HG02642 (cell line): Measurements from ENCODE around the gene ZSCAN5A.
"Not testable (repeated sequence)": the region's sequence is repeated elsewhere in the genome, so short reads cannot be mapped to it uniquely, and the experiment has no call there.

Experiments used
- ATAC-seq: cut with Tn5 transposase; IDR thresholded peaks from one replicate; pipeline ENCODE4 v1.9.1; 2021; ENCODE audit warnings: mild to moderate bottlenecking; ENCODE audit not compliant: unreplicated experiment, poor library complexity

The ZSCAN5A gene

GRCh38 chr19:56282809-56283208, 31.8 kb downstream of the ZSCAN5A start:
- no peak for ATAC-seq

- ATAC-seq = no peak
Measured at GRCh38 chr19:56273563-56274117, 41.0 kb downstream of the ZSCAN5A start.

GRCh38 chr19:56272161-56272798, 42.4 kb downstream of the ZSCAN5A start, which contains the start of gene EDDM13:
TSS of gene EDDM13 (plus strand) at chr19:56272748. CDS start at chr19:56272835, 87 bp downstream.
- no peak for ATAC-seq

- no peak for ATAC-seq
Measured at GRCh38 chr19:56271151-56271550, 43.5 kb downstream of the ZSCAN5A start.

GRCh38 chr19:56270676-56271075, 44.0 kb downstream of the ZSCAN5A start:
- ATAC-seq = no peak

GRCh38 chr19:56269348-56269747, 45.3 kb downstream of the ZSCAN5A start:
- ATAC-seq = no peak

DNA sequence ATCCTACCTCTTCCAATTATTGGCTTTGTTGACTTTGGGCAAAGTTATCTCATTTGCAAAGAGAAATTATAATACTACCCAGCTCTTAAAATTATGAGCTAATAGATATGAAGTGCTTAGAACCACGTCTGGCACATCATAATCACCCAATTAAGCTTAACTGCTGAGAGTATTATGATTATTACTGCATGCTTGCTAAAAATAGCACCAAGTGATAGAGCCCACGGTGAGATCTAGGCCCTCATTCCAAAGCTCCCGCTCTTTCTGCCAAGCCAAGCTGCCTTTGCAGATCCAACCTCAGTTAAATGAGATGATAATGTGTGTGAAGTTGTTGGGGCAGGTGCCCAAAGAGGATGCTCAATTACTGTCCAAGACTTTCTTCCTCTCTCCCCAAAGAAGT, 48.6 kb downstream of the ZSCAN5A start:
- no peak for ATAC-seq

GRCh38 chr19:56263319-56263718, 51.3 kb downstream of the ZSCAN5A start:
- no peak for ATAC-seq

DNA sequence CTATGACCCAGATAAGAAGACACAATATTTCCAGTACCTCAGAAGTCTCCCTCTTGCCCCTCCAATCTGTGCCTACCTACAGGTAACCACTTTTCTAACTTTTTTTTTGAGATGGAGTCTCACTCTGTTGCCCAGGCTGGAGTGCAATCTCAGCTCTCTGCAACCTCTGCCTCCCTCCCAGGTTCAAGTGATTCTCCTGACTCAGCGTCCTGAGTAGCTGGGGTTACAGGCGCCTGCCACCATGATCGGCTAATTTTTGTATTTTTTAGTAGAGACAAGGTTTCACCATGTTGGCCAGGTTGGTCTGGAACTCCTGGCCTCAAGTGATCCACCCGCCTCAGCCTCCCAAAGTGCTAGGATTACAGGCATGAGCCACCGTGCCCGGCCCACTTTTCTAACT, 52.7 kb downstream of the ZSCAN5A start:
- not testable (repeated sequence) for ATAC-seq

- ATAC-seq = no peak
Measured at GRCh38 chr19:56261145-56261544, 53.5 kb downstream of the ZSCAN5A start.

DNA sequence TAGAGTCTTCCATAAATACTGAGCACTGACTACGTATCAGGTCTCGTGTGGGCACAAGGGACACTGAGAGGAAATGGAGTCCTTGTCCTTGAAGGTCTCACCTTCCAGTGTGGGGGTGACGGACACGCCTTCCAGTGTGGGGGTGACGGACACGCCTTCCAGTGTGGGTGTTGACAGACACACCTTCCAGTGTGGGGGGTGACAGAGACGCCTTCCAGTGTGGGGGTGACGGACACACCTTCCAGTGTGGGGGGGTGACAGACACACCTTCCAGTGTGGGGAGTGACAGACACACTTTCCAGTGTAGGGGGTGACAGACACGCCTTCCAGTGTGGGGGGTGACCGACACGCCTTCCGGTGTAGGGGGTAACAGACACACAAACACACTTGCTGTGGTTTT, 56.4 kb downstream of the ZSCAN5A start:
- no peak for ATAC-seq

GRCh38 chr19:56253737-56254136, 60.9 kb downstream of the ZSCAN5A start:
- ATAC-seq = no peak

GRCh38 chr19:56252699-56253422, 61.8 kb downstream of the ZSCAN5A start:
- no peak for ATAC-seq

DNA sequence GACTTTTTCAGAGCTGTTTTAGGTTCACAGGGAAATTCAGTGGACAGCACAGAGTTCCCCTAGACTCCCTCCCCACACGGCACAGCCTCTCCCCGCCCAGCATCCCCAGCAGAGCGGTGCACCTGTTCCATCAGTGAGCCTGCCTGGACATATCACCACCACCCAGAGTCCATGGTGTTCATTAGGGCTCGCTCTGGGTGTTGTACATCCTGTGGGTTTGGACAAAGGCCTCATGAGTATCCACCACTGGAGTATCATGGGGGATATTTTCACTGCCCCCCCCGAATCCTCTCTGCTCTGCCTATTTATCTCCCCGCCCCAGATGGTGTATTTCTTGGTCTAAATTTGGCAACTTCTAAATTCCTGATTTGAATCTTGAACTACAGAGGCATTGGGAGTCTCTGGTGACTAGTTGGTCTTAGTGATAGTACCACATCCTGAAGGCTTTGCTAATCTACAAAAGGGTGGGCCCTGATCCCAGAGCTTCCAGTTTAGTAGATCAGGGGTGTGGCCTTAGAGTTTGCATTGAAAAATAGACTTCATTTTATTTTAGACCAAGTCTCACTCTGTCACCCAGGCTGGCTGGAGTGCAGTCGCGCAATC, 65.8 kb downstream of the ZSCAN5A start:
- not testable (repeated sequence) for ATAC-seq

GRCh38 chr19:56245764-56246163, 68.9 kb downstream of the ZSCAN5A start:
- not testable (repeated sequence) for ATAC-seq

DNA sequence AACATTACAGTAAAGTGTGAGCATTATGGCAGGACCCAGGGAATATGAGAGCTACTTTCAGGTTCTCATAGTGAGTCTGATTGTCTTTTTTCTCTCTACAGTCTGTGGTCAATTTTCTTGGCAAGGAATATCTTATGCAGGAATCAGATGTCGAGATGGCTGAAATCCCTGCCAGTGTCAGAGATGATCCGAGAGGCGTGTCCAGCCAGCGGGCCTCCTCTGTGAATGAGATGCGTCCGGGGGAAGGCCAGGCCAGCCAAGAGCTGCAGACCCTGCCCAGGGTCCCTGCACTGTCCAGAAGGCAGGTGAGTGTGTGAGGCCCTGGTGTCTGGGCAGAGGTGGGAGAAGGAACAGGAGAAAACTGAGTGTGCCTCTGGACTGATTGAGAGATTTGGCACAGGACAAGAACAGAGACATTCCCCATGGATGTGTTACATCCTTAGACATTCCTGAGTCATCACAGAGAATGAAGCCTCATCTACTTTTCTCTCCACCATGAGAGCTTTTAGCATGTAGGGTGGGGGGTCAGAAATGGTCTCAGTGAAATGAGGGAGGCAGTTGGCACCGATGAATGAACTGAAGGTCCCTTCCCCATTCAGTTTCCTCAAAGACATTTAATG, 69.4 kb downstream of the ZSCAN5A start:
- ATAC-seq = no peak

GRCh38 chr19:56223481-56223880, 91.2 kb downstream of the ZSCAN5A start:
- ATAC-seq = no peak

GRCh38 chr19:56222901-56223300, 91.7 kb downstream of the ZSCAN5A start:
- no peak for ATAC-seq

DNA sequence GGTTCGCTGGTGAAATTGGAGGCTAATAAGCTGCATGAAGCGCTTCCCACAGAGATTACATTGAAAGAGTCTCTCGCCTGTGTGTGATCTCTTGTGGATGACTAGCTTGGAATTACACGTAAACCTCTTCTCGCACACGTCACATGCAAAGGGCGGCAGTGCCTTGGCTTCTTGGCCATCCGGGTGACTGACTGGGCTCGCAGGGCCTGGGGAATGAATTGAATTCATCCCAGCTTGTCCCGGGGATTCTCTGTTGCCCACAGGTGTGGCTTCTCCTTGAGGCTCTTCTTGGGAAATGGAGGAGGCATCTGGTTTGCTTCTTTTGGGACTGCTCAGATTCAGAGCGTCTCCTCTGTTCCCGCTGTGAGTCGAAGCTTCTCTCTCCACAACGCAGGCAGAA, 92.8 kb downstream of the ZSCAN5A start:
- ATAC-seq = no peak

DNA sequence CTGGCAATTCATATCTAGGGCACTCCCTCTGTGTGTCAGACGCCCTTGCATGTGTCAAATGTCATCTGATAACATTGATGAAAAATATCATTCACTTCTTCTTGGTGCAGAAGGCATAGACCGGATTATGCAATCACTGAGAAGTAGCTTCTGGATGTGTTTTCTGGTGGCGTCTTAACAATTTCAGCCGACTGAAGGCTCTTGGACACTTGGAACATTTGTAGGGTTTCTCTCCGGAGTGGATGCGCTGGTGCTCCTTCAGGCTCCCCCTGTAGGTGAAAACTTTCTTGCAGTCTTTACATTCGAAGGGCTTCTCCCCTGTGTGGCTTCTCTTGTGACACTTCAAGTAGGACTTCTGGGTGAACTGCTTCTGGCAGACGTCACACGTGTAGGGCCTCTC, 93.2 kb downstream of the ZSCAN5A start:
- ATAC-seq = not testable (repeated sequence)

DNA sequence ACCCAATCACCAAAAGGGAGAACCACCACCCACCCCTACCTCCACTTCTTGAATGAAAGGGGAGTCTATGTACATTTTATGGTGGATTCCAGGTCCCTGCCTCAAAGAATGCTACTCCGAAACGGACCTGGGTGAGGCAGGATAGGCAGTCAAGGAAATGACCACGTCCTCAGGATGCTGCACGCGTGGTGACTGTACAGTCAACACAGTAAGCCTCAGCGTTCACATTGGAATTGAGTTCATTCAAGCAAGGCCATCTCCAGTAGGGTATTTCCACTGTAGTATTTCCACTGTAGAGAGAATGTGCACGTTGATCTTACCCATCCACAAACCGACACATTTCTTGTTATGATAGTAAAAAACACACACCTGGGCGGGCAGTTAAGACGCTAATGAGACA, 95.7 kb downstream of the ZSCAN5A start:
- ATAC-seq = no peak
